Measurements from ENCODE around the gene PJVK. TPM values are rescaled to one million over a fixed set of nuclear protein-coding genes. Genes with fewer than 3 reads are reported as not detected.
"Not testable (repeated sequence)": the region's sequence is repeated elsewhere in the genome, so short reads cannot be mapped to it uniquely, and the experiment has no call there.

PJVK gene
- total RNA-seq, 2 experiments from 2014 or later: 4.0 to 6.9 TPM

DNA sequence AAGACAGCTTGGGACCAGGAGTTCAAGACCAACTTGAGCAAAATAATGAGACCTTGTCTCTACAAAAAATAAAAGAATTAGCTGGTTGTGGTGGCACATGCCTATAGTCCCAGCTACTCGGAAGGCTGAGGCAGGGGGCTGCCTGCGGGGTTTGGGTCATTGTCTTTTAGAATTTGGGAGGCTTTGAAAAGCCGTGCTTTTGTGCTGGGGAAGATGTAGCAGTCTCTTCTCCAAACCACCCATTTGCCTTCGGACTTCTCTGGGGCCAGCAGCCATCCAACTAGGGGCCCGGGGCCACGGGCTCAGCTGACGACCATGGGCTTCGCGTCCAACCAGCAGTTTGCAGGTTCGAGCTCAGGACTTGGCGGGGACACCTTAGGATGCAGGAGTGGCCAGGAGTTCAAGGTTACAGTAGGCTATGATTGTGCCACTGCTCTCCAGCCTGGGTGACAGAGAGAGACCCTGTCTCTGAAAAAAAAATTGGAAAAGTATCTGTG lies 6.3 kb downstream of the PJVK start:
- Histone ChIP-seq H3K36me3 (ENCODE audit: insufficient read depth, low read length) (no peaks in the 10 kb centered on the region), H2AFZ (ENCODE audit: low read length) (no peak overlapping the region), H3K9me3 (ENCODE audit: low read length) (no peaks in the 10 kb centered on the region), H3K79me2 (ENCODE audit: insufficient read depth, low read depth, low read length) (no peaks in the 10 kb centered on the region), H3K27ac (ENCODE audit: low read depth, low read length, poor library complexity, severe bottlenecking) (no peak overlapping the region), H3K9me2 (ENCODE audit: insufficient read depth, low read length) (no peaks in the 10 kb centered on the region), H3K4me3 (ENCODE audit: low read depth, low read length, poor library complexity, severe bottlenecking) (no peak overlapping the region), H4K20me1 (ENCODE audit: insufficient read depth, low read length) (no peaks in the 10 kb centered on the region), H3K4me1 (ENCODE audit: insufficient read depth, low read length, poor library complexity, severe bottlenecking) (no peaks in the 10 kb centered on the region), H3K4me2 (ENCODE audit: low read length) (no peak overlapping the region)
- DNase-seq (ENCODE audit: low spot score): no peak
- BruUV-seq (replicated peaks): no TSS peak
- CTCF ChIA-PET (ENCODE audit: unreplicated experiment): no interaction called here
- POLR2A ChIA-PET: interaction anchor here (0.6 to 1.7 kb wide), 3 partner anchors 12 to 340 kb away, joined by 3 to 5 read pairs (median 3); no protein-coding TSS in a partner anchor
- intact Hi-C loops (cut with micrococcal nuclease; ENCODE audit: unreplicated experiment): loop anchor here (10.0 kb wide), 1 partner anchor 1193 kb away; the partner anchor contains the start of gene NFE2L2
- no peak for TF ChIP-seq EZH2phosphoT487 (IDR thresholded peaks at IDR 0.05; ENCODE audit: borderline replicate concordance, low read depth, low read length)
- TF ChIP-seq, protein P1, sequence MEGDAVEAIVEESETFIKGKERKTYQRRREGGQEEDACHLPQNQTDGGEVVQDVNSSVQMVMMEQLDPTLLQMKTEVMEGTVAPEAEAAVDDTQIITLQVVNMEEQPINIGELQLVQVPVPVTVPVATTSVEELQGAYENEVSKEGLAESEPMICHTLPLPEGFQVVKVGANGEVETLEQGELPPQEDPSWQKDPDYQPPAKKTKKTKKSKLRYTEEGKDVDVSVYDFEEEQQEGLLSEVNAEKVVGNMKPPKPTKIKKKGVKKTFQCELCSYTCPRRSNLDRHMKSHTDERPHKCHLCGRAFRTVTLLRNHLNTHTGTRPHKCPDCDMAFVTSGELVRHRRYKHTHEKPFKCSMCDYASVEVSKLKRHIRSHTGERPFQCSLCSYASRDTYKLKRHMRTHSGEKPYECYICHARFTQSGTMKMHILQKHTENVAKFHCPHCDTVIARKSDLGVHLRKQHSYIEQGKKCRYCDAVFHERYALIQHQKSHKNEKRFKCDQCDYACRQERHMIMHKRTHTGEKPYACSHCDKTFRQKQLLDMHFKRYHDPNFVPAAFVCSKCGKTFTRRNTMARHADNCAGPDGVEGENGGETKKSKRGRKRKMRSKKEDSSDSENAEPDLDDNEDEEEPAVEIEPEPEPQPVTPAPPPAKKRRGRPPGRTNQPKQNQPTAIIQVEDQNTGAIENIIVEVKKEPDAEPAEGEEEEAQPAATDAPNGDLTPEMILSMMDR (conservative IDR thresholded peaks at IDR 0.05; ENCODE audit: low read length): no peak

DNA sequence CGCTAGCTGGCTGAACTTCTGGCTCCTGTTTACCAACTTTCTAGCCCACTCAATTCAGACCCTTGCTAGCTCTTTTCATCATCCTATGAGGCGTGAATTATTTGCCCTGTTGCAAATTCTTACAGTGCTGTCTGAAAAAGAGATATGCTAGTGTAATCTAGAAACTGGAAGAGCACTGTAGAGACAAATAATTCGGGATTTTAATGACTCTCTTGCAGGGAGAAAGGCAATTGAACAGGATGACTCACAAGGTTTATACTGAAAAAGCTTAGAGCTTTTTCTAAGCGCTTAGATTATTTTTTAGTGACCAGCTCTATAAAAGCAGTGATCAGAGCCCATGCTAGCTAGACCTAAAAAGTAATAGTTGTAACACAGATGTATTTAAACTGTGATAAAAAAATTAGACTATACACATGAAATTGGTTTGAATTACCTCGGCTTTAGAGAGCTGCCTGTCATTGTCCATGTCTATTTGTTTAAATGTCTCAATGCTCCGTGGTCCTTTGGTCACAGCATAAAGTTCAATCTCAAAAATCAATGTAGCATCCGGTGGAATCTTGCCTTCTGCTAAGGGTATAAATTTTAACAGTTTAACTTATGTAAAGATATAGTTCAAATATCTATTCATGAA lies 18.2 kb downstream of the PJVK start:
- H3K9me2 ChIP-seq (ENCODE audit: insufficient read depth, low read length): no peaks in the 10 kb centered on the region
- ChIA-PET POLR2A (interaction anchor here (0.5 to 1.0 kb wide), 5 partner anchors 12 to 541 kb away, joined by 3 read pairs; partner anchors contain the start of genes PJVK and PRKRA), CTCF (ENCODE audit: unreplicated experiment) (no interaction called here)
- no peak overlapping the region for H3K4me3 ChIP-seq (ENCODE audit: low read depth, low read length, poor library complexity, severe bottlenecking)
- H3K9me3 ChIP-seq (ENCODE audit: low read length): no peaks in the 10 kb centered on the region
- no peak overlapping the region for H3K4me2 ChIP-seq (ENCODE audit: low read length)
- no peak overlapping the region for H3K27ac ChIP-seq (ENCODE audit: low read depth, low read length, poor library complexity, severe bottlenecking)
- no peaks in the 10 kb centered on the region for H3K4me1 ChIP-seq (ENCODE audit: insufficient read depth, low read length, poor library complexity, severe bottlenecking)
- no peak overlapping the region for H2AFZ ChIP-seq (ENCODE audit: low read length)
- H3K79me2 ChIP-seq (ENCODE audit: insufficient read depth, low read depth, low read length): no peaks in the 10 kb centered on the region
- peaks cover 32% of the 10 kb centered on the region for H3K36me3 ChIP-seq (ENCODE audit: insufficient read depth, low read length)
- DNase-seq (ENCODE audit: low spot score): no peak
- TF ChIP-seq EZH2phosphoT487 (IDR thresholded peaks at IDR 0.05; ENCODE audit: borderline replicate concordance, low read depth, low read length): no peak
- TF ChIP-seq, protein P1 (conservative IDR thresholded peaks at IDR 0.05; ENCODE audit: low read length): no peak
- H4K20me1 ChIP-seq (ENCODE audit: insufficient read depth, low read length): no peaks in the 10 kb centered on the region
- intact Hi-C loops (cut with micrococcal nuclease; ENCODE audit: unreplicated experiment): no loop called here
- BruUV-seq (replicated peaks): no TSS peak

DNA sequence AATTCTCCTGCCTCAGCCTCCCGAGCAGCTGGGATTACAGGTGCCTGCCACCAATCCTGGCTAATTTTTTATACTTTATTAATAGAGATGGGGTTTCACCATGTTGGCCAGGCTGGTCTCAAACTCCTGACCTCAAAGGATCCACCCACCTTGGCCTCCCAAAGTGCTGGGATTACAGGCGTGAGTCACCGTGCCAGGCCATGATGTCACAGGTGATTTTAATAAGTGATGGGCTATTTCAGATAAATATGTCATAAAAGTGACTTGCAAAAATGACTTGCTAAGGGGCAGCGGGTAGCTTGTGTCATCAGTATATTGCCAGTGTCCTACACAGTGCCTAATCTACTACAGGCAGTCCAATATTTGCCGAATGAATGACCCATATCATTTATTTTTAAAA lies 20.1 kb downstream of the PJVK start:
- CTCF ChIA-PET (ENCODE audit: unreplicated experiment); H3K4me3 ChIP-seq (ENCODE audit: low read depth, low read length, poor library complexity, severe bottlenecking); H3K27ac ChIP-seq (ENCODE audit: low read depth, low read length, poor library complexity, severe bottlenecking); H4K20me1 ChIP-seq (ENCODE audit: insufficient read depth, low read length); H3K4me1 ChIP-seq (ENCODE audit: insufficient read depth, low read length, poor library complexity, severe bottlenecking); H3K9me3 ChIP-seq (ENCODE audit: low read length); H2AFZ ChIP-seq (ENCODE audit: low read length); H3K4me2 ChIP-seq (ENCODE audit: low read length); H3K79me2 ChIP-seq (ENCODE audit: insufficient read depth, low read depth, low read length); H3K9me2 ChIP-seq (ENCODE audit: insufficient read depth, low read length); intact Hi-C loops (cut with micrococcal nuclease; ENCODE audit: unreplicated experiment); DNase-seq (ENCODE audit: low spot score); BruUV-seq (replicated peaks): not testable (repeated sequence)
- peaks cover 17% of the 10 kb centered on the region; the same call in 1 of the 2 replicates for H3K36me3 ChIP-seq (ENCODE audit: insufficient read depth, low read length)
- POLR2A ChIA-PET: interaction anchor here (0.9 to 2.0 kb wide), 2 partner anchors 13 to 20 kb away, joined by 3 to 5 read pairs; partner anchors contain the start of genes PJVK and PRKRA

All from OCI-LY7 (cell line).